ENCODE results near the gene PYCARD. TPM values are rescaled to one million over a fixed set of nuclear protein-coding genes. Genes with fewer than 3 reads are reported as not detected.

The PYCARD gene
- total RNA-seq, 4 donors from 2014 or later = 43.8 to 162 (median 121) TPM

DNA sequence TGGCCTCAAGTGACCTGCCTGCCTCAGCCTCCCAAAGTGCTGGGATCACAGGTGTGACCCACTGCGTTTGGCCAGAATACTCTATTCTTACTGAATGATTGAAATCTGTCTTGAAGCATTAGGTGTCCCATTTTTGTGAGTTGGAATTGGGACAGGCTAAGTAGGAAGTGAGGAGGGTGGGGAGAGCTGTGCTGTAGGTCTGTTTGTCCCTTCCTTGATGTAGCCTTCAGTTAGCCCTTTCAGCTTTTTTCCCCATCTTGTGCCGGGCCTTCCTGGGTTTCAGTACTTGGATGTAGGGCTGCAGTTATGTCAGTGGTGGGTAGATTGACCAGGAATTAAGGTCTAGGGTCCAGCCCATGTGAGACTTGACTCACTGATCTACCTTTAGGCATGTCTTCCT, 8.7 kb downstream of the PYCARD start:
- TF ChIP-seq EP300 (IDR thresholded peaks at IDR 0.05) = no peak
- TF ChIP-seq, protein P1, sequence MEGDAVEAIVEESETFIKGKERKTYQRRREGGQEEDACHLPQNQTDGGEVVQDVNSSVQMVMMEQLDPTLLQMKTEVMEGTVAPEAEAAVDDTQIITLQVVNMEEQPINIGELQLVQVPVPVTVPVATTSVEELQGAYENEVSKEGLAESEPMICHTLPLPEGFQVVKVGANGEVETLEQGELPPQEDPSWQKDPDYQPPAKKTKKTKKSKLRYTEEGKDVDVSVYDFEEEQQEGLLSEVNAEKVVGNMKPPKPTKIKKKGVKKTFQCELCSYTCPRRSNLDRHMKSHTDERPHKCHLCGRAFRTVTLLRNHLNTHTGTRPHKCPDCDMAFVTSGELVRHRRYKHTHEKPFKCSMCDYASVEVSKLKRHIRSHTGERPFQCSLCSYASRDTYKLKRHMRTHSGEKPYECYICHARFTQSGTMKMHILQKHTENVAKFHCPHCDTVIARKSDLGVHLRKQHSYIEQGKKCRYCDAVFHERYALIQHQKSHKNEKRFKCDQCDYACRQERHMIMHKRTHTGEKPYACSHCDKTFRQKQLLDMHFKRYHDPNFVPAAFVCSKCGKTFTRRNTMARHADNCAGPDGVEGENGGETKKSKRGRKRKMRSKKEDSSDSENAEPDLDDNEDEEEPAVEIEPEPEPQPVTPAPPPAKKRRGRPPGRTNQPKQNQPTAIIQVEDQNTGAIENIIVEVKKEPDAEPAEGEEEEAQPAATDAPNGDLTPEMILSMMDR (IDR thresholded peaks at IDR 0.05) = no peak
- no peak for TF ChIP-seq POLR2A (IDR thresholded peaks at IDR 0.05)
- no peak for TF ChIP-seq POLR2AphosphoS5 (IDR thresholded peaks at IDR 0.05)
- Histone ChIP-seq H3K4me3 (no peak overlapping the region), H3K36me3 (peaks cover 81% of the 10 kb centered on the region), H3K27ac (no peak overlapping the region), H3K4me1 (peaks cover 11% of the 10 kb centered on the region), H3K9me3 (no peaks in the 10 kb centered on the region), H3K27me3 (no peaks in the 10 kb centered on the region)
- 91% methylated on average over 2 of the region's 2 CpGs for WGBS
- DNase-seq (ENCODE audit: low spot score in 2 of 2) = no peak

DNA sequence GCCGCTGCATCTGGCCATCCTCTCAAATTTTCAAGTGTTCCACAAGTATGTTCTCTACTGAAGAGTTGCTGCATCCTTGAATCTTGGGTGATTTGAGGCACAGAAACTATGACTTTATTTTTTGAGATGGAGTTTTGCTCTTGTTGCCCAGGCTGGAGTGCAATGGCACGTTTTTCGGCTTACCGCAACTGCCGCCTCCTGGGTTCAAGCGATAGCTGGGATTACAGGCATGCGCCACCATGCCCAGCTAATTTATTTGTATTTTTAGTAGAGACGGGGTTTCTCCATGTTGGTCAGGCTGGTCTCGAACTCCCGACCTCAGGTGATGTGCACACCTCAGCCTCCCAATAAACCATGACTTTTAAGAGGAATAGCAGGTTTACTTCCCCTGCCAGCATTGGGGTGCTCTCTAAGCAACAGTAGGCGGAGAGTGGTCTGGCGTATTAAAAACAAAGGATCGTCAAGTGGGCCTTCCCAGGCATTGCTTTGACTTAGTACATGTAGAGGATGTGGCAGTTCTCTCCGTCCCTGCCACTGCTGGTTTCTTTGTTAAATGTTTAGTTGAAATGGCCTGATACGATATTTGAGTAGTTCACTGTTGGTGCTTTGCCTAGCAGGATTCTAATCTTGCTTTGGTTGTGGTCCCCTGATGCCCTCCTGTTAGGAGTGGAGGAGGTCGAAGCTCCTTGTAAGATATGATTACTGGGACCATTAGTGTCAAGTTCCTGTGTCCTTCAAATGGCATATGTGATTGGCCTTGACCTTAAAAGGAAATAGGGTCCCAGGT, 9.5 kb downstream of the PYCARD start:
- 92% methylated on average over 16 of the region's 16 CpGs for WGBS
- H3K27me3 ChIP-seq = no peaks in the 10 kb centered on the region
- TF ChIP-seq EP300 (IDR thresholded peaks at IDR 0.05) = no peak
- TF ChIP-seq POLR2A (IDR thresholded peaks at IDR 0.05) = no peak
- TF ChIP-seq, protein P1 (IDR thresholded peaks at IDR 0.05) = no peak
- TF ChIP-seq POLR2AphosphoS5 (IDR thresholded peaks at IDR 0.05) = no peak
- no peaks in the 10 kb centered on the region for H3K9me3 ChIP-seq
- H3K4me1 ChIP-seq = peaks cover 5% of the 10 kb centered on the region
- H3K4me3 ChIP-seq = no peak overlapping the region
- no peak overlapping the region for H3K27ac ChIP-seq
- no peak for DNase-seq (ENCODE audit: low spot score in 2 of 2)
- peaks cover 89% of the 10 kb centered on the region for H3K36me3 ChIP-seq

DNA sequence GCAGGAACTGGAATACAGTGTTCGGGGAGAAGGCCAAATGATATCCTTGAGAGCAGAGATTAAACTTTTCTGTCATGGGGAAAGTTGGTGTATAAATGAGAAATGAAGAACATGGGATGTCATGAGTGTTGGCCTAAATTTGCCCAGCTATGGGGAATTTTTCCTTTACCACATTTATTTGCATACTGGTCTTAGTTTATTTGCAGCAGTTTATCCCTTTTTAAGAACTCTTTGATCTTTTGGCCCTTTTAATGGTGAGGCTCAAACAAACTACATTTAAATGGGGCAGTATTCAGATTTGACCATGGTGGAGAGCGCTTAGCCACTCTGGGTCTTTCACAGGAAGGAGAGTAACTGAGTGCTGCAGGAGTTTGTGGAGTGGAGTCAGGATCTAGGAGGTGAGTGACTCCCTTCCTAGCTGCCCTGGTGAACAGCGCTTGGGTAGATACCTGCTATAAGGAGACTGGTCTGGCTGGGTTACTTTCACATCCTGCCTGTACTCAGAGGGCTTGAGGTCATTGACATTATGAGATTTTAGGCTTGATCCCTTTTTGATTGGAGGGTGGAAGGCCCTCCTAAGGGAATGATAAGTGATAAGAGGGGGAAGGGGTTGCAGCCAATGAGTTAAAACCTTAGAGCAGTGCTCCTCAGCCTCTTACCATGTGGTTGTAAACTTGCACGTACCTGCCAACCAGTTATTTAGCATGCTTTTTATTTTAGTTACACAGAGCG, 10.7 kb downstream of the PYCARD start:
- 85% methylated on average over 5 of the region's 5 CpGs for WGBS
- no peaks in the 10 kb centered on the region for H3K4me1 ChIP-seq
- no peaks in the 10 kb centered on the region for H3K9me3 ChIP-seq
- H3K27ac ChIP-seq = no peak overlapping the region
- DNase-seq (ENCODE audit: low spot score in 2 of 2) = no peak
- no peaks in the 10 kb centered on the region for H3K27me3 ChIP-seq
- no peak for TF ChIP-seq POLR2A (IDR thresholded peaks at IDR 0.05)
- TF ChIP-seq POLR2AphosphoS5 (IDR thresholded peaks at IDR 0.05) = no peak
- TF ChIP-seq, protein P1 (IDR thresholded peaks at IDR 0.05) = no peak
- TF ChIP-seq EP300 (IDR thresholded peaks at IDR 0.05) = no peak
- no peak overlapping the region for H3K4me3 ChIP-seq
- peaks cover 99% of the 10 kb centered on the region for H3K36me3 ChIP-seq

DNA sequence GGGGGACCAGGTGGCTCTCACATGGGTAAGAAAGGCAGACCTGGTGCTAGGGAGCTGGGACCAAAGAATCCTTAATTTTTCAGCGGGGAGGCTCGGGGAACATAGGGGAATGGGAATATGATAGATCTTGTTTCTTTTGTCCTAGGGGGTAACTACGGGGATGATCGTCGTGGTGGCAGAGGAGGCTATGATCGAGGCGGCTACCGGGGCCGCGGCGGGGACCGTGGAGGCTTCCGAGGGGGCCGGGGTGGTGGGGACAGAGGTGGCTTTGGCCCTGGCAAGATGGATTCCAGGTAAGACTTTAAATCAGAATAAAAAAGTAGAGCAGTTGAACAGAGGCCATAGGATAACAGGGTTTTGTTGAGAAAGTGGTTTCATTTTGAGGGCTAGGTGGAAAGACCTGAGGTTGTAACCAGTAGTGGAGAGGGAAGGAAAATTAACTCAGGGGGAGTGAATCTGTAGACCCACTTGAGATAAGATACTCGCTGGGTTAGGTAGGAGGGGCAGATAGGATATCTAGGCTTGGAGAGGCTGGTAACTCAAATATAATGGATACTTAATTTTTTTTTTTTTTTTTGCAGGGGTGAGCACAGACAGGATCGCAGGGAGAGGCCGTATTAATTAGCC, 11.6 kb downstream of the PYCARD start:
- no peak overlapping the region for H3K4me3 ChIP-seq
- 94% methylated on average over 17 of the region's 17 CpGs for WGBS
- DNase-seq (ENCODE audit: low spot score in 2 of 2) = no peak

More for the DNA sequence above, 11.6 kb downstream of the PYCARD start:
- Histone ChIP-seq H3K27me3 (no peaks in the 10 kb centered on the region), H3K4me1 (no peaks in the 10 kb centered on the region), H3K9me3 (no peaks in the 10 kb centered on the region), H3K27ac (no peak overlapping the region), H3K36me3 (peaks cover 100% of the 10 kb centered on the region)
- no peak for TF ChIP-seq POLR2AphosphoS5 (IDR thresholded peaks at IDR 0.05)
- TF ChIP-seq POLR2A (IDR thresholded peaks at IDR 0.05) = no peak
- TF ChIP-seq, protein P1 (IDR thresholded peaks at IDR 0.05) = no peak
- TF ChIP-seq EP300 (IDR thresholded peaks at IDR 0.05) = no peak
